OCI-LY3 (cell line): ENCODE data around the gene TMEM91.

Experiments
- H2AFZ ChIP-seq: fragments of 200-600, 300-600 bp; shearing (Covaris generic); 2 replicates; pipeline ENCODE4 v1.6.0; 2014; ENCODE audit warnings: antibody characterized with exemption, low read depth, low read length
- H3K27ac ChIP-seq: fragments of 200-600, 300-600 bp; sonication (generic); 2 replicates; pipeline ENCODE4 v1.5.1; 2014; ENCODE audit warnings: mild to moderate bottlenecking, low read length, moderate library complexity, mixed read lengths
- H3K27me3 ChIP-seq: fragments of 200-600, 300-600 bp; sonication (generic); 2 replicates; pipeline ENCODE4 v1.6.1; 2014; ENCODE audit warnings: low read depth, low read length, mixed read lengths
- H3K36me3 ChIP-seq: fragments of 200-600, 300-600 bp; sonication (generic); replicated peaks from 2 replicates; pipeline ENCODE3; 2014; ENCODE audit warnings: low read depth, low read length, mixed read lengths
- H3K4me1 ChIP-seq: fragments of 300-600, 200-600 bp; sonication (generic); 2 replicates; pipeline ENCODE4 v1.6.1; 2014; ENCODE audit warnings: low read length, mixed read lengths
- H3K4me2 ChIP-seq: fragments of 200-600, 300-600 bp; sonication (generic); 2 replicates; pipeline ENCODE4 v1.6.1; 2014; ENCODE audit warnings: low read length, mixed read lengths
- H3K4me3 ChIP-seq: fragments of 300-600, 200-600 bp; sonication (generic); 2 replicates; pipeline ENCODE4 v1.5.1; 2014; ENCODE audit warnings: antibody characterized with exemption, mild to moderate bottlenecking, low read length, moderate library complexity
- H3K79me2 ChIP-seq: fragments of 300-600, 200-600 bp; shearing (Covaris generic); 2 replicates; pipeline ENCODE4 v1.6.1; 2014; ENCODE audit warnings: mild to moderate bottlenecking, low read length, mixed read lengths
- H3K9ac ChIP-seq: fragments of 300-600, 200-600 bp; shearing (Covaris generic); 2 replicates; pipeline ENCODE4 v1.6.0; 2014; ENCODE audit warnings: mild to moderate bottlenecking, low read length, moderate library complexity
- H3K9me3 ChIP-seq: fragments of 200-600, 300-600 bp; shearing (Covaris generic); 2 replicates; pipeline ENCODE4 v1.6.1; 2014; ENCODE audit warnings: low read length, mixed read lengths; ENCODE audit not compliant: insufficient read depth
- H4K20me1 ChIP-seq: fragments of 200-600, 300-600 bp; sonication (generic); 2 replicates; pipeline ENCODE4 v1.6.1; 2016; ENCODE audit warnings: low read length, mixed read lengths; ENCODE audit not compliant: insufficient read depth
- EZH2phosphoT487 ChIP-seq: fragments of 200-600 bp; shearing (Covaris generic); IDR thresholded peaks from 2 replicates; pipeline ENCODE4 v1.6.1; 2018; ENCODE audit warnings: antibody characterized with exemption, mixed run types, low read depth
- TF ChIP-seq, protein P1 (sequence below): fragments of 200-600, 300-600 bp; sonication (generic); IDR thresholded peaks from 2 replicates; pipeline ENCODE4 v1.5.1; 2014; ENCODE audit warnings: antibody characterized with exemption, low read length, low read depth

The TMEM91 gene

DNA sequence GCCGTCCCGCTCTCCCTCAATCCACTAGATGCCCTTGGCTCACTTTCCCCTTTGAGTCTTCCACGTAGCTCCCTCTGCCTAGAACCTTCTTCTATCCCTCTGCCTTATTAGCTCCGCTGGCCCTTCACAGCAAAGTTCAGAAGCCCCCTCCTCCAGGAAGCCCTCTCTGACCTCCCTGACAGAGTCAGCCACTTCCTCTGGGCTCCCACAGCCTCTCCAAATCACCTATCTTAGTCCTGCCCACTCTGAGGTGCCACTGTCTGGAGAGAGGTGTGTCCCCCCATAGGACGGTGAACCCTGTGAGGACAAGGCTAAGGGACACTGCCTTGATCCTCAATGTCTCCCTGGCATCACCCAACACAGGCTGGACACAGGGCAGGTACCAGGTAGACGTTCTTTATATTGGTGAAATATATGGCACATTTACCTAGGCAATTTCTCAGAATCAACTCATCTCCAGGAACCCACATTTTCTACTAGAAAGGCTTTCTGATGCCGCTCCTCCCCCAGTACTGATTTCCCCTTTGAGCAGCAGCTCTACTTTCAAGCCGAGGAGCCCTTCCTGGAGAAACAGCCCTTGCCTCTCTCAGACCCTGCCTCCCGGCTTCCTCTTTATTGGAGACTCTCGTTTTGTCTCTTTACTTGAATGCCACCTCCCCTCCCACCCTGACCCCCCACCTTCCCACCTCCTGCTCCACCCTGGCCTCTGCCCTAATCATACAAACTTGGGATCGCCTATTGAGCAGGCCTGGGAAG, 19.2 kb upstream of the TMEM91 start:
- Histone ChIP-seq H3K4me1 (peaks cover 6% of the 10 kb centered on the region), H3K79me2 (peaks cover 15% of the 10 kb centered on the region), H3K9ac (no peak overlapping the region), H4K20me1 (no peaks in the 10 kb centered on the region; the same call in 1 of the 2 replicates), H3K36me3 (peaks cover under 1% of the 10 kb centered on the region), H3K27ac (no peak overlapping the region), H3K27me3 (no peaks in the 10 kb centered on the region), H3K4me3 (no peak overlapping the region), H3K9me3 (no peaks in the 10 kb centered on the region), H3K4me2 (no peak overlapping the region), H2AFZ (no peak overlapping the region)
- TF ChIP-seq, protein P1, sequence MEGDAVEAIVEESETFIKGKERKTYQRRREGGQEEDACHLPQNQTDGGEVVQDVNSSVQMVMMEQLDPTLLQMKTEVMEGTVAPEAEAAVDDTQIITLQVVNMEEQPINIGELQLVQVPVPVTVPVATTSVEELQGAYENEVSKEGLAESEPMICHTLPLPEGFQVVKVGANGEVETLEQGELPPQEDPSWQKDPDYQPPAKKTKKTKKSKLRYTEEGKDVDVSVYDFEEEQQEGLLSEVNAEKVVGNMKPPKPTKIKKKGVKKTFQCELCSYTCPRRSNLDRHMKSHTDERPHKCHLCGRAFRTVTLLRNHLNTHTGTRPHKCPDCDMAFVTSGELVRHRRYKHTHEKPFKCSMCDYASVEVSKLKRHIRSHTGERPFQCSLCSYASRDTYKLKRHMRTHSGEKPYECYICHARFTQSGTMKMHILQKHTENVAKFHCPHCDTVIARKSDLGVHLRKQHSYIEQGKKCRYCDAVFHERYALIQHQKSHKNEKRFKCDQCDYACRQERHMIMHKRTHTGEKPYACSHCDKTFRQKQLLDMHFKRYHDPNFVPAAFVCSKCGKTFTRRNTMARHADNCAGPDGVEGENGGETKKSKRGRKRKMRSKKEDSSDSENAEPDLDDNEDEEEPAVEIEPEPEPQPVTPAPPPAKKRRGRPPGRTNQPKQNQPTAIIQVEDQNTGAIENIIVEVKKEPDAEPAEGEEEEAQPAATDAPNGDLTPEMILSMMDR, result no peak
- TF ChIP-seq EZH2phosphoT487, result no peak

DNA sequence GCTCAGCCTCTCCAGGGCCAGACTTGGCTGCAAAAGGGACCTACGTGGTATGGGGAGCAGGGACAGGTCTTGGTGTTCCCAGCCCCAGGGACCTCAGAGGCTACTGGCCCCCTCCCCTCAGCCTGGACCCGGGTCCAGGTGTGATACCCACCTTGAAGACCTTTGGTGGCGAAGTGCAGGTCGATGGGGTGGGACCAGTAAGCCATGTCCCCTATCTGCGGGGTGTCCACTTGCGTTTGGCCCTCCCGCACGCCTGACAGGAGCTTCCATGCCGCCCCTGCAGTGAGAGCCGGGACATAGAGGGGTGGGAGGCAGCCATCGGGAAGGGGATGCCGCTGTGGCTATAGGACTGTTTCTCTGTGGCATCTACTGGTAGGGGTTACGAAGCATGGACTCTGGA, 18.6 kb upstream of the TMEM91 start:
- H3K9ac ChIP-seq, result no peak overlapping the region
- H4K20me1 ChIP-seq, result no peaks in the 10 kb centered on the region
- peaks cover 6% of the 10 kb centered on the region for H3K4me1 ChIP-seq
- TF ChIP-seq, protein P1, result no peak
- no peak for TF ChIP-seq EZH2phosphoT487
- H3K9me3 ChIP-seq, result no peaks in the 10 kb centered on the region
- no peak overlapping the region for H3K4me3 ChIP-seq
- no peak overlapping the region for H2AFZ ChIP-seq
- H3K4me2 ChIP-seq, result no peak overlapping the region
- no peaks in the 10 kb centered on the region for H3K36me3 ChIP-seq
- peaks cover 10% of the 10 kb centered on the region for H3K79me2 ChIP-seq
- no peak overlapping the region for H3K27ac ChIP-seq
- H3K27me3 ChIP-seq, result no peaks in the 10 kb centered on the region

DNA sequence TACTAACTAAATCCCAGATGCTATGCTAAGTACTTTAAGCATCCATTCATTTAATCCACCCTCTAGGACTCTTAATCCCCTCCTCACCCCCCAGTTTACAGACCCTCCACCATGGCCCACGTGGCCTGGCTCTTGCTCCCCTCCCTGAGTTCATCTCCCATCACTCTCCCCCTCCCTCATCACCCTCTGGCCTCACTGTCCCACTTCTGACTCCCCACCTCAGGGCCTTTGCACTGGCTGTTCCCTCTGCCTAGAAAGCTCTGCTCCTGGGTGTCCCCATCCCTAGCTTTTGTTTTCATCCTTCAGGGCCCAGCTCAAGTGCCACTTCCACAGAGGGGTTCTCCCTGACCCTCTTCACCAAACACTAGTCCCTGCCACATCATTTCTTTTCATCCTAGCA, 16.6 kb upstream of the TMEM91 start:
- Histone ChIP-seq H3K4me2 (no peak overlapping the region), H3K79me2 (peaks cover 5% of the 10 kb centered on the region), H3K27me3 (no peaks in the 10 kb centered on the region), H3K36me3 (no peaks in the 10 kb centered on the region), H3K9ac (no peak overlapping the region), H3K4me3 (no peak overlapping the region), H3K9me3 (no peaks in the 10 kb centered on the region), H2AFZ (no peak overlapping the region), H4K20me1 (no peaks in the 10 kb centered on the region), H3K4me1 (peaks cover 10% of the 10 kb centered on the region), H3K27ac (no peak overlapping the region)
- no peak for TF ChIP-seq EZH2phosphoT487
- TF ChIP-seq, protein P1, result no peak

DNA sequence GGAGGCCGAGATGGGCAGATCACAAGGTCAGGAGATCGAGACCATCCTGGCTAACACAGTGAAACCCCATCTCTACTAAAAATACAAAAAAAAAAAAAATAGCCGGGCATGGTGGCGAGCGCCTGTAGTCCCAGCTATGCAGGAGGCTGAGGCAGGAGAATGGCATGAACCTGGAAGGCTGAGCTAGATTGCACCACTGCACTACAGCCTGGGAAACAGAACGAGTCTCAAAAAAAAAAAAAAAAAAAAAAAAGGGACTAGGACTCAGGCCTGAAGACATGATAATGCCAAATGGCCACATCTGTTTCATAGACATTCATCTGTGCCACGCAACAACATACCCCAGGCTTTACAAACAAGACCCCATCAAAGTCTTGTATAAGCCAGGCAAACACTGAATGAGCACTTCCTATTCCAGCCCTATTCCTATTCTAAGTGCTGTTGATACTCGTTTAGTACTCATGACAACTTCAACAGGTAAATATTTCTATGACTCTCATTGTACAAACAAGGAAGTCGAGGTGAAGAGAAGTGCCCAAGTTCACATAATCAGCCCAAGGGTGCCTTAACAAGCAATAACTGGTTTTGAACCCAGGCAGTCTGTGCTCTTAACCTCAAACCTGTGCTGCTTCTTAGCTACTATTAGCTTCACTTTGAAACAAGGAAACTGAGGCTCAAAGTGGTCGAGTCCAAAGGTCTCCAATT, 14.0 kb upstream of the TMEM91 start:
- Histone ChIP-seq H2AFZ (no peak overlapping the region), H3K4me2 (no peak overlapping the region), H3K4me1 (peaks cover 26% of the 10 kb centered on the region), H3K27me3 (no peaks in the 10 kb centered on the region), H3K27ac (no peak overlapping the region), H4K20me1 (no peaks in the 10 kb centered on the region), H3K79me2 (peaks cover 28% of the 10 kb centered on the region), H3K9ac (no peak overlapping the region), H3K4me3 (no peak overlapping the region), H3K9me3 (no peaks in the 10 kb centered on the region), H3K36me3 (peaks cover 3% of the 10 kb centered on the region)
- TF ChIP-seq EZH2phosphoT487, result no peak
- TF ChIP-seq, protein P1, result no peak
